Measurements from ENCODE around the gene CPZ. TPM values are rescaled to one million over a fixed set of nuclear protein-coding genes. Genes with fewer than 3 reads are reported as not detected.

Gene CPZ
- total and polyA plus RNA-seq, 2 of the 4 experiments (the other 2 are of a cell fraction): 0.90 to 10.3 TPM

GRCh38 chr4:8581094-8581861 is 11.3 kb upstream of the CPZ start:
- Histone ChIP-seq H3K14ac (replicated peaks; ENCODE audit: low read depth, low read length) (no peak overlapping the region), H2BK5ac (ENCODE audit: low read depth, low read length, poor library complexity, severe bottlenecking) (no peak overlapping the region), H3K56ac (ENCODE audit: extremely low read depth, insufficient read depth, low read length) (no peak overlapping the region), H2AK5ac (ENCODE audit: low read depth, low read length) (no peak overlapping the region), H2BK15ac (ENCODE audit: low read depth, low read length) (no peak overlapping the region), H4K8ac (ENCODE audit: low read depth in 2 of 2, low read length in 2 of 2) (no peak overlapping the region), H2BK20ac (ENCODE audit: low read depth, low read length) (no peak overlapping the region), H3K27ac (ENCODE audit: insufficient read depth, low read length) (no peak overlapping the region), H3K4me3 (ENCODE audit: insufficient read depth, low read depth, low read length) (no peak overlapping the region), H4K5ac (ENCODE audit: low read depth, low read length) (no peak overlapping the region), H4K91ac (ENCODE audit: insufficient read depth, low read depth, low read length) (no peak overlapping the region), H2BK120ac (ENCODE audit: low read depth, low read length) (no peak overlapping the region), H3K27me3 (ENCODE audit: control insufficient read depth, insufficient read depth, low read length) (peaks cover 73% of the 10 kb centered on the region), H2AK9ac (replicated peaks; ENCODE audit: low read depth, low read length, poor library complexity) (no peak overlapping the region), H3K4me2 (ENCODE audit: low read depth, low read length) (no peak overlapping the region), H3K23ac (ENCODE audit: low read depth, low read length) (no peak overlapping the region), H3K9ac (ENCODE audit: low read depth, low read length) (no peak overlapping the region), H3K9me1 (ENCODE audit: insufficient read depth, low read length) (no peaks in the 10 kb centered on the region), H2AFZ (replicated peaks; ENCODE audit: low read length, poor library complexity) (no peak overlapping the region), H3K9me3 (ENCODE audit: control insufficient read depth, insufficient read depth, low read length) (no peaks in the 10 kb centered on the region; the same call in 1 of the 2 replicates), H4K20me1 (ENCODE audit: insufficient read depth, low read length) (no peaks in the 10 kb centered on the region; the same call in 1 of the 2 replicates), H3K4me1 (ENCODE audit: control insufficient read depth, insufficient read depth, low read length) (no peaks in the 10 kb centered on the region), H3K79me1 (ENCODE audit: low read depth in 1 of 2, low read length in 2 of 2) (no peaks in the 10 kb centered on the region), H3K18ac (ENCODE audit: low read depth, low read length) (no peak overlapping the region), H3K36me3 (ENCODE audit: control insufficient read depth, insufficient read depth, low read length) (no peaks in the 10 kb centered on the region), H3K4ac (ENCODE audit: low read depth, low read length) (no peak overlapping the region)
- CTCF ChIA-PET: interaction anchor here (0.6 kb wide), 1 partner anchor 1881 kb away, joined by 3 read pairs; no protein-coding TSS in a partner anchor
- intact Hi-C loops (cut with micrococcal nuclease) (no loop called here), dilution Hi-C loops (cut with HindIII; ENCODE audit: low sequenced_read_pairs, unreplicated experiment) (no loop called here), in situ Hi-C loops (cut with MboI; ENCODE audit: low sequenced_read_pairs) (no loop called here)
- DNase-seq: no peak
- WGBS, 2 experiments (ENCODE audit: extremely low coverage in 2 of 2, insufficient read length in 1 of 2): 51% methylated on average over 52 of the region's 66 CpGs; no CpG with 5 or more reads in 1 of the 2 experiments
- no peak for ATAC-seq (ENCODE audit: low read depth)
- POLR2A ChIA-PET (ENCODE audit: unreplicated experiment): no interaction called here
- no peak for TF ChIP-seq MXI1 (IDR thresholded peaks at IDR 0.05; ENCODE audit: borderline replicate concordance, low read depth, low read length)
- TF ChIP-seq BHLHE40 (IDR thresholded peaks at IDR 0.05; ENCODE audit: low read depth, low read length): no peak
- TF ChIP-seq NFE2L2 (IDR thresholded peaks at IDR 0.05; ENCODE audit: low read depth, low read length): no peak
- no peak for TF ChIP-seq MAFK (IDR thresholded peaks at IDR 0.05; ENCODE audit: low read depth, low read length)
- TF ChIP-seq USF2 (IDR thresholded peaks at IDR 0.05; ENCODE audit: low read depth, low read length): no peak
- no peak for TF ChIP-seq CTCF (conservative IDR thresholded peaks at IDR 0.05; ENCODE audit: low read depth, low read length)
- TF ChIP-seq SMC3 (IDR thresholded peaks at IDR 0.05; ENCODE audit: low read depth, low read length): no peak
- no peak for TF ChIP-seq ELK1 (IDR thresholded peaks at IDR 0.05; ENCODE audit: borderline replicate concordance, low read depth, low read length)
- BruUV-seq (replicated peaks): no TSS peak
